MM.1S (cell line): ENCODE measurements around the gene SBSN.

Experiments used
- CTCF ChIP-seq: fragments of 300-600 bp; sonication (generic); IDR thresholded peaks from 2 replicates; pipeline ENCODE4 v1.5.1; 2016; ENCODE audit warnings: antibody characterized with exemption, low read length, mixed read lengths
- EZH2 ChIP-seq: fragments of 300-600 bp; sonication (generic); optimal IDR thresholded peaks from 2 replicates; pipeline ENCODE3; 2017; ENCODE audit warnings: low read depth, mild to moderate bottlenecking, antibody characterized with exemption, low read length, mixed read lengths

DNA sequence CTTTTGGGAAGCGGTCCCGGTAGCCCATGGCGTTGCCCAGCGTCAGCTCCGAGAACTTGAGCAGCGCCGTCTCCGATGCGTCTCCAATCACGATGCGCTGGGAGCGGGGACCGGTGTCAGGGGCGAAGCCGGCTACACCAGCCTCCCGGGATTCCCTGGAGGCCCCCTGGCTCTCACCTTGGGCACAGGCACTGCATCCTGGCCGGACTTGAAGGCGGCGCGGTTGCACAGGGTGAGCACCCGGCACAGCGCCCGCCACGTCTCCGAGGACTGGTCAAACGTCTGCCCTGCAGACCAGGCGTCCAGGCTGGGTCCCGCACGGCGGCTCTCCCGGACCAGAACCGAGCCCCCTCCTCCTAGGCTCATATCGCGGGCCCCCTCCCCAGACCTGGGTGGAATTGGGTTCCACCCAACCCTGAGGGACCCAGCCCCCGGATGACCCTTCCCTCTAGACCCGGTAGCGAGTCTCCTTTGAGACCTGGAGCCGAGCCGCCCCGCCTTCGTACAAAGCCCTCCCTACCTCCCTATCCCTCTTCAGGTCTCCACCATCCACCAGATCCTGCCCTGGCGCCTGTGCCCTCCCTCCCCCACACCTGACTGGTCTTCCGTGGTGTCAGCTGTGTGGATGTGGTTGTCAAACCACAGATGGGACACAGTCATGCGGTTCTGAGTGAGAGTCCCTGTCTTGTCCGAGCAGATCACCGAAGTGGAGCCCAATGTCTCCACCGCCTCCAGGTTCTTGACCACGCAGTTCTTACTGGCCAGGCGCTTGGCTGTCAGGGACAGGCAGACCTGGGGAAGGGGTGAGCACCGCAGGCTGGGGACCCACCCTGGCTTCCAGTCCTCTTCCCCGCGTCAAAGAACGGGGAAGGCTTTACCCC is 30.5 kb upstream of the SBSN start:
- TF ChIP-seq EZH2 (no peak), CTCF (no peak)
